ENCODE measurements around the gene RNF6. TPM values are rescaled to one million over a fixed set of nuclear protein-coding genes. Genes with fewer than 3 reads are reported as not detected.

The RNF6 gene
- total RNA-seq, 2 donors from 2014 or later: 31.2 to 46.2 TPM

DNA sequence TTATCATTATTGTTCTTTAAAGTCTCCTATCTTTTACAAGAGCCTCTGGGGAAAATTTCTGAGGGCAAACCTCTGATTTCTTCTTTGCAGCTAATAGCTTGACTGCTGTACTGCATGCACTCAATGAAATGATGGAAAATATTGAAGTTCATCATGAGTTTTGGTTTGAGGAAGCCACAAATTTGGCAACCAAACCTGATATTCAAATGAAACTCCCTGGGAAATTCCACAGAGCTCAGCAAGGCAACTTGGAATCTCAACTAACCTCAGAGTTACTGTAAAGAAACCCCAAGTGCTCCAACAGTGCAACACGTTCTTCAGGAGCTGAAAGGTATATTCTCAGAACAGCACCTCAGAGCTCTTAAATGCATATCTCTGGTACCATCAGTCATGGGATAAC is 14.2 kb upstream of the RNF6 start:
- Histone ChIP-seq H3K4me3 (no peak overlapping the region), H3K27ac (no peak overlapping the region), H3K9me3 (no peaks in the 10 kb centered on the region), H3K27me3 (no peaks in the 10 kb centered on the region), H3K36me3 (no peaks in the 10 kb centered on the region), H3K4me1 (no peaks in the 10 kb centered on the region), H3K9ac (ENCODE audit: low read depth in 2 of 2, low read length in 2 of 2) (no peak overlapping the region)
- intact Hi-C loops (cut with DNase I): no loop called here
- no peak for DNase-seq
- no peak for TF ChIP-seq CTCF (IDR thresholded peaks at IDR 0.05)

DNA sequence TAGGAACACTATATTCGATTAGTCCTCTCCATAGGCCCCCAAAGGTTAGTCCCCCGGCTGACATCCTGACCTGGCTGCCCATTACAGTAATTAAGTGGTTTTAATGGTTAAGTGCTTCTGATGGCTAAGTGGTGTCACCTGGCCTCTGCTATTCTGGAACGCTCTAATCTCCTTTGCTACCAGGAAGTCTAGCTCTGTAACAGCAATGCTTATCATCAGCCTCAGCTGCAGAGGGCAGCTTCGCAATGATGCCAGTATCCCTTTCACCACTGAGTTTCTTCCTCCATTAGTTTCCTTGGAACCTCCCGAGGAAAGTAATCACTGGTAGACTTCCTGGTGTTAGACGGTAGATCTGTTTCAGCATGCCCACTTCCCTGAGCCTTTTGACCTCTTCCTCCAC is 8.6 kb upstream of the RNF6 start:
- Histone ChIP-seq H3K9ac (ENCODE audit: low read depth in 2 of 2, low read length in 2 of 2) (no peak overlapping the region), H3K36me3 (no peaks in the 10 kb centered on the region), H3K27me3 (no peaks in the 10 kb centered on the region), H3K4me3 (no peak overlapping the region), H3K27ac (no peak overlapping the region), H3K9me3 (no peaks in the 10 kb centered on the region), H3K4me1 (no peaks in the 10 kb centered on the region)
- intact Hi-C loops (cut with DNase I): no loop called here
- TF ChIP-seq CTCF (IDR thresholded peaks at IDR 0.05): no peak
- no peak for DNase-seq

DNA sequence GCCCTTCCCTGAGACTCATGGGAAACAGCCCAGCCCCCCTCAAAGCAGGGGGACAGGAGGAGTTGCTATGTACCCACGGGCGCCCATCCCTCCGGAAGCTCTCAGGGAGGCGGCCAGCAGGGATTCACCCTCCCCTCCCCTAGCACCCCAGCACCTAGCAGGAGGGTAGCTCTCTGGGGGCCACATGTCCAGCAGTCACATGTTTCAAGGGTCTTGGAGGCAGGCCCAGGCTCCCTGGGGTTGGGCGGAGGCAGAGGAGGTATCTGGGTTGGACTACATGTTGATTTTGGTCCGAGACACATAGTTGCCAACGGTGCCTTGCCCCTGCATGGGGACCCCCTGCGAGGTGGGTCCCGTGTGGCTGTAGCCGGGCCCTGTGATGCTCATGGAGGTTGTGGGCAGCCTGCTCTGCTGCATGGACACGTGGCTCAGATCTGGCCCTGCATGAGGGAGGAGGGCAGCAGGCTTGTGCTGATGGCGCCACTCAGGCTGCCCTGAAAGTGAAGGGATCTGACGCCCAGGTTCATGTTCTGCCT is 7.0 kb upstream of the RNF6 start:
- TF ChIP-seq CTCF (IDR thresholded peaks at IDR 0.05): no peak
- Histone ChIP-seq H3K27ac (no peak overlapping the region), H3K9me3 (no peaks in the 10 kb centered on the region), H3K4me3 (no peak overlapping the region), H3K4me1 (no peaks in the 10 kb centered on the region), H3K27me3 (no peaks in the 10 kb centered on the region), H3K36me3 (no peaks in the 10 kb centered on the region), H3K9ac (ENCODE audit: low read depth in 2 of 2, low read length in 2 of 2) (no peak overlapping the region)
- no peak for DNase-seq
- intact Hi-C loops (cut with DNase I): no loop called here

DNA sequence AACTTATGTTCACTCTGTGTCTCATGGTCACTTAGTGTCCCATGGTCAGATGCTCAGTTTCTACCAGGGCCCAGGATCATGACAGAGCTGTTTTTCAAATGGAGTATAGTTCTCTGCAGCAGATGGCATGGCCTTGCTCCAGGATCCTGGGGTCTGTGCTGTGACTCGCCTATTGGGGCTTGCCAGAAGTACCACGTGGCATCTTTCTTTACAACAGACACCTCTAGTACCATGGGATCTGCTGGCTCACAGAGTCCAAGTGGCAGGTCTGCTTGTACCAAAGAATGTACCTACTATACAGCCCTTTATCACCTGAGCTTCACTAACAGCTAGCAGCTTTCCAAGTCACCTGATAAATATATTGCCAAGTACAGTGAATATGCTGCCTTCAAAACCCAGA is 6.0 kb upstream of the RNF6 start:
- H3K36me3 ChIP-seq: no peaks in the 10 kb centered on the region
- H3K27me3 ChIP-seq: no peaks in the 10 kb centered on the region
- H3K9ac ChIP-seq (ENCODE audit: low read depth in 2 of 2, low read length in 2 of 2): no peak overlapping the region
- no peak for DNase-seq
- no peak overlapping the region for H3K27ac ChIP-seq
- intact Hi-C loops (cut with DNase I): no loop called here
- no peak for TF ChIP-seq CTCF (IDR thresholded peaks at IDR 0.05)
- no peaks in the 10 kb centered on the region for H3K9me3 ChIP-seq
- no peak overlapping the region for H3K4me3 ChIP-seq
- no peaks in the 10 kb centered on the region for H3K4me1 ChIP-seq

DNA sequence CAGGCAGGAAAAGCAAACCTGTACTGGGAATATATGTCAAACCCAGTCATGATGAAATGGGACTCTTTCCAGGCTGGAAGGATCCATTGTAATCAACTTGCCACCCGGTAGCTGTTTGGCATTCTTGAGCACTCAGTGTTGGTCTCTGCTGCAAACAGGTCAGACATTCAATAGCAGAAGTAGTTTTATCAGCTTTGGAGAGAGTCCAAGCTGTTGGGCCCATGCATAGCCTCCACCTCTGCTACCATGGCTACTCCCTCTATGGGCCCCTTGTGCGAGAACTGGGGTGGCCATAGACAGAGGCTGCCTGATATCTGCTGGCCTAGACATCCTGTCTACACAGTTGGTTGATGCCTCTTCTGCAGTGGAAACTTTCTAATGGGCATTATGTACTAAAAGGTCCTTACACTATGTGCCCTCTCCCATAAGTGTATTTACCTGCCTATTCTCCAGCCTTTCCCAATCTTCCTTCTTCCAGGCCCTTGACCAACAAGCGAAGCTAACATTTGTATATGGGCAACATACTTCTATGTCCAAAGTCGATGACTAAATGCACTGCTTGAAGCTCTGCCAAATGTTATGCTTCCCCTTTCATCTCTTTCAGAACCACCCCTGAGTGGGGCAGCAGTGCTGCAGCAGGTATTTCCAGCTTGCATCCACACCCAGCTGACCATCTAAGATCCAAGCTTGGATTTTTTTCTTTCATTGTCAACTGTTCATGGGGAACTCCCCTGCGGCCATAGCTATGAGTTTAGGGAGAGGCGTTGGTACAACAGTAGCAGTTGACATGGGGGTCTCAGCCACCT is 5.3 kb upstream of the RNF6 start:
- no peaks in the 10 kb centered on the region for H3K36me3 ChIP-seq
- no peak overlapping the region for H3K27ac ChIP-seq
- intact Hi-C loops (cut with DNase I): no loop called here
- DNase-seq: no peak
- TF ChIP-seq CTCF (IDR thresholded peaks at IDR 0.05): no peak
- no peak overlapping the region for H3K4me3 ChIP-seq
- no peaks in the 10 kb centered on the region for H3K4me1 ChIP-seq
- H3K27me3 ChIP-seq: no peaks in the 10 kb centered on the region
- H3K9me3 ChIP-seq: no peaks in the 10 kb centered on the region
- H3K9ac ChIP-seq (ENCODE audit: low read depth in 2 of 2, low read length in 2 of 2): no peak overlapping the region
